Measurements from ENCODE around the gene EDNRA. TPM values are rescaled to one million over a fixed set of nuclear protein-coding genes. Genes with fewer than 3 reads are reported as not detected.

The EDNRA gene
- total and polyA plus RNA-seq, 9 of the 15 experiments (the other 6 are each of a cell fraction or from before 2014, with no cell fraction given): not detected

DNA sequence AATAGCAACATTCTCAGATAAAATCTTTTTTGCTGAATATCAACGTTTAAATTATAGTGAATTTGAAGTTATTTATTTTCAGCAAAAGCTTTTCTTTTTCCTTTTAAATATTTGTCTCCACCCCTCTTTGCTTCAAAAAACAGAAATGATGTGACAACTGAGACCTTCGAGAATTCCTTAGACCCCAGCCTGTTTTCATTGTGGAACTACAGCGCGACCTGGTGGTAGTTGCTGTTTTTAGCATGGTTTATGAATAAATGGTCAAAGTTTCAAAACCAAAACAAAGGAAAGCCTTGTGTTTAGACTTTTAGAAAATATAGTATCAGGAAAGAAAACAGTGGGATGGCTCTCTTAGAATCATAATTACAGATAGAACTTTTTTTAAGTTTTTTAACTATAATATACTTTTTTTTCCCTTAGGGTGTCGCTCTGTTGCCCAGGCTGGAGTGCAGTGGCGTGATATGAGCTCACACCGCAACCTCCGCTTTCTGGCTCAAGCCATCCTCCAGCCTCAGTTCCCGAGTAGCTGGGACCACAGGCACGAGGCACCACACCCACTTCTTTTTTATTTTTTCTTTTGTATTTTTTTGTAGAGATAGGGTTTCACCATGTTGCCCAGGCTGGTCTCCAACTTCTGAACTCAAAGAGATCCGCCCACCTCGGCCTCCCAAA, 109.5 kb downstream of the EDNRA start (continued):
- TF ChIP-seq, protein P1, sequence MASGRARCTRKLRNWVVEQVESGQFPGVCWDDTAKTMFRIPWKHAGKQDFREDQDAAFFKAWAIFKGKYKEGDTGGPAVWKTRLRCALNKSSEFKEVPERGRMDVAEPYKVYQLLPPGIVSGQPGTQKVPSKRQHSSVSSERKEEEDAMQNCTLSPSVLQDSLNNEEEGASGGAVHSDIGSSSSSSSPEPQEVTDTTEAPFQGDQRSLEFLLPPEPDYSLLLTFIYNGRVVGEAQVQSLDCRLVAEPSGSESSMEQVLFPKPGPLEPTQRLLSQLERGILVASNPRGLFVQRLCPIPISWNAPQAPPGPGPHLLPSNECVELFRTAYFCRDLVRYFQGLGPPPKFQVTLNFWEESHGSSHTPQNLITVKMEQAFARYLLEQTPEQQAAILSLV (tag; IDR thresholded peaks at IDR 0.05): no peak
- TF ChIP-seq HES1 (IDR thresholded peaks at IDR 0.05; ENCODE audit: low read depth) (no peak), YBX1 (IDR thresholded peaks at IDR 0.05) (no peak), ZNF551 (CRISPR knock-in tag; IDR thresholded peaks at IDR 0.05) (no peak), RFX7 (CRISPR knock-in tag; IDR thresholded peaks at IDR 0.05) (no peak), SMAD3 (CRISPR knock-in tag; conservative IDR thresholded peaks at IDR 0.05) (no peak), YY1 (IDR thresholded peaks at IDR 0.05; ENCODE audit: borderline replicate concordance in 1 of 3, control insufficient read depth in 1 of 3, extremely low read depth in 1 of 3, insufficient read depth in 3 of 3, insufficient read length in 1 of 3, insufficient replicate concordance in 2 of 3, low read depth in 1 of 3, low read length in 2 of 3) (no peak), ZNF655 (CRISPR knock-in tag; IDR thresholded peaks at IDR 0.05) (no peak), SIN3A (IDR thresholded peaks at IDR 0.05; ENCODE audit: borderline replicate concordance in 2 of 2, control insufficient read depth in 1 of 2, low read depth in 2 of 2, low read length in 2 of 2) (no peak), MYNN (IDR thresholded peaks at IDR 0.05) (no peak), MYNN (CRISPR knock-in tag; IDR thresholded peaks at IDR 0.05) (no peak), MBD1 (CRISPR knock-in tag; IDR thresholded peaks at IDR 0.05) (no peak), EGR1 (conservative IDR thresholded peaks at IDR 0.05) (no peak), NONO (IDR thresholded peaks at IDR 0.05; ENCODE audit: low read depth in 2 of 2, low read length in 1 of 2) (no peak), FOXK2 (conservative IDR thresholded peaks at IDR 0.05 in 1 of 2, IDR thresholded peaks at IDR 0.05 in 1 of 2; ENCODE audit: low read depth in 2 of 2) (peak in 1 of 2 experiments; percentile 37; a peak in 1 of 4 replicates), MBD2 (IDR thresholded peaks at IDR 0.05; ENCODE audit: borderline replicate concordance, low read depth) (no peak), ESRRB (CRISPR knock-in tag; IDR thresholded peaks at IDR 0.05; ENCODE audit: borderline replicate concordance) (no peak)
- TF ChIP-seq, protein P2, sequence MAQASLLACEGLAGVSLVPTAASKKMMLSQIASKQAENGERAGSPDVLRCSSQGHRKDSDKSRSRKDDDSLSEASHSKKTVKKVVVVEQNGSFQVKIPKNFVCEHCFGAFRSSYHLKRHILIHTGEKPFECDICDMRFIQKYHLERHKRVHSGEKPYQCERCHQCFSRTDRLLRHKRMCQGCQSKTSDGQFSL (CRISPR knock-in tag; IDR thresholded peaks at IDR 0.05): no peak
- TF ChIP-seq, protein P2 (tag; IDR thresholded peaks at IDR 0.05): no peak
- TF ChIP-seq, protein P3, sequence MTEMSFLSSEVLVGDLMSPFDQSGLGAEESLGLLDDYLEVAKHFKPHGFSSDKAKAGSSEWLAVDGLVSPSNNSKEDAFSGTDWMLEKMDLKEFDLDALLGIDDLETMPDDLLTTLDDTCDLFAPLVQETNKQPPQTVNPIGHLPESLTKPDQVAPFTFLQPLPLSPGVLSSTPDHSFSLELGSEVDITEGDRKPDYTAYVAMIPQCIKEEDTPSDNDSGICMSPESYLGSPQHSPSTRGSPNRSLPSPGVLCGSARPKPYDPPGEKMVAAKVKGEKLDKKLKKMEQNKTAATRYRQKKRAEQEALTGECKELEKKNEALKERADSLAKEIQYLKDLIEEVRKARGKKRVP (CRISPR knock-in tag; IDR thresholded peaks at IDR 0.05): no peak
